Activated CD4-positive, alpha-beta T cell treated with anti-CD3 and anti-CD28 coated beads, Interleukin-2, amount 10 ng/mL, durations not matched to agents 7 days and 5 days (primary cell): ENCODE results near the gene IRAK2. TPM values are rescaled to one million over a fixed set of nuclear protein-coding genes. Genes with fewer than 3 reads are reported as not detected.
A peak's percentile ranks its signal among the peaks of the same experiment; 100 is the strongest.
"Not testable (repeated sequence)": the region's sequence is repeated elsewhere in the genome, so short reads cannot be mapped to it uniquely, and the experiment has no call there.

ENCODE experiments used
- CTCF ChIA-PET: fragments of 350-600 bp; sonication (Branson Sonifier 250); formaldehyde crosslinking; loops from one replicate; lab custom pipeline; 2021; ENCODE audit warnings: antibody characterized with exemption; lab: Charles Lee
- POLR2A ChIA-PET: fragments of 350-600 bp; sonication (Branson Sonifier 250); formaldehyde crosslinking; loops from one replicate; lab custom pipeline; 2021; ENCODE audit warnings: antibody characterized with exemption; lab: Charles Lee
- DNase-seq: peaks from one replicate; pipeline ENCODE4 v3.0.0-alpha.2; 2020
- H3K27ac Mint-ChIP-seq: one replicate; pipeline ENCODE4 v1.8.0; 2021; ENCODE audit warnings: mild to moderate bottlenecking, moderate library complexity, mixed read lengths
- H3K27me3 Mint-ChIP-seq: one replicate; pipeline ENCODE4 v1.8.0; 2021; ENCODE audit warnings: mixed read lengths
- H3K36me3 Mint-ChIP-seq: one replicate; pipeline ENCODE4 v1.8.0; 2021; ENCODE audit warnings: low read depth, mixed read lengths
- H3K4me1 Mint-ChIP-seq: one replicate; pipeline ENCODE4 v1.8.0; 2021; ENCODE audit warnings: mixed read lengths
- H3K4me3 Mint-ChIP-seq: one replicate; pipeline ENCODE4 v1.8.0; 2021; ENCODE audit warnings: mild to moderate bottlenecking, moderate library complexity, mixed read lengths
- H3K9me3 Mint-ChIP-seq: one replicate; pipeline ENCODE4 v1.8.0; 2021; ENCODE audit warnings: mixed read lengths
- total RNA-seq, 2 experiments: library from RNA; stranded (reverse); gene quantifications; one replicate each; pipeline ENCODE4 v1.2.3, GENCODE V29; 2021

The IRAK2 gene
- total RNA-seq, 2 experiments from 2014 or later = 1.6 to 1.9 TPM

- not testable (repeated sequence) for DNase-seq, H3K27ac Mint-ChIP-seq, H3K27me3 Mint-ChIP-seq, H3K9me3 Mint-ChIP-seq, H3K36me3 Mint-ChIP-seq
- ChIA-PET POLR2A (interaction anchor here (0.6 kb wide), 1 partner anchor 100 kb away, joined by 4 read pairs; no protein-coding TSS in a partner anchor), CTCF (interaction anchor here (0.6 to 2.7 kb wide), 7 partner anchors 12 to 1605 kb away, joined by 3 to 12 read pairs (median 3); no protein-coding TSS in a partner anchor)
- Mint-ChIP-seq H3K4me3 (peak overlapping the region; percentile 70), H3K4me1 (peaks cover 36% of the 10 kb centered on the region)
Measured at GRCh38 chr3:10164201-10164545, 546 bp upstream of the IRAK2 start.

GRCh38 chr3:10166213-10166604 is 1.5 kb downstream of the IRAK2 start:
- Mint-ChIP-seq H3K4me1 (peaks cover 44% of the 10 kb centered on the region), H3K27ac (peak overlapping the region; percentile 66), H3K27me3 (no peaks in the 10 kb centered on the region), H3K4me3 (peak overlapping the region; percentile 70), H3K36me3 (peaks cover 13% of the 10 kb centered on the region), H3K9me3 (peaks cover 8% of the 10 kb centered on the region)
- no peak for DNase-seq
- CTCF ChIA-PET = interaction anchor here (0.7 to 1.7 kb wide), 2 partner anchors 19 to 33 kb away, joined by 3 to 4 read pairs; no protein-coding TSS in a partner anchor
- POLR2A ChIA-PET = interaction anchor here (0.6 kb wide), 1 partner anchor 98 kb away, joined by 8 read pairs; no protein-coding TSS in a partner anchor

- H3K27ac Mint-ChIP-seq = no peak overlapping the region
- no peak for DNase-seq
- no peaks in the 10 kb centered on the region for H3K27me3 Mint-ChIP-seq
- ChIA-PET POLR2A (no interaction called here), CTCF (interaction anchor here (1.2 kb wide), 1 partner anchor 10 kb away, joined by 3 read pairs; no protein-coding TSS in a partner anchor)
- no peak overlapping the region for H3K4me3 Mint-ChIP-seq
- peaks cover 8% of the 10 kb centered on the region for H3K9me3 Mint-ChIP-seq
- peaks cover 13% of the 10 kb centered on the region for H3K36me3 Mint-ChIP-seq
- H3K4me1 Mint-ChIP-seq = peaks cover 47% of the 10 kb centered on the region
Measured at GRCh38 chr3:10169000-10169496, 4.3 kb downstream of the IRAK2 start.

- Mint-ChIP-seq H3K4me1 (peaks cover 42% of the 10 kb centered on the region), H3K27me3 (no peaks in the 10 kb centered on the region), H3K36me3 (peaks cover 13% of the 10 kb centered on the region), H3K27ac (no peak overlapping the region), H3K4me3 (no peak overlapping the region), H3K9me3 (peaks cover 8% of the 10 kb centered on the region)
- CTCF ChIA-PET = interaction anchor here (0.7 to 2.0 kb wide), 3 partner anchors 20 to 77 kb away, joined by 3 to 7 read pairs (median 3); partner anchors contain the start of gene TATDN2
- POLR2A ChIA-PET = no interaction called here
- DNase-seq = no peak
Measured at GRCh38 chr3:10170915-10171478, 6.3 kb downstream of the IRAK2 start.

GRCh38 chr3:10173095-10173925 is 8.6 kb downstream of the IRAK2 start:
- Mint-ChIP-seq H3K36me3 (peaks cover 13% of the 10 kb centered on the region), H3K9me3 (peaks cover 8% of the 10 kb centered on the region), H3K27me3 (no peaks in the 10 kb centered on the region), H3K4me1 (peaks cover 29% of the 10 kb centered on the region), H3K27ac (no peak overlapping the region), H3K4me3 (no peak overlapping the region)
- CTCF ChIA-PET = interaction anchor here (0.6 to 2.2 kb wide), 7 partner anchors 10 to 50 kb away, joined by 3 to 7 read pairs (median 3); no protein-coding TSS in a partner anchor
- POLR2A ChIA-PET = no interaction called here
- DNase-seq = no peak

- H3K27ac Mint-ChIP-seq = no peak overlapping the region
- peaks cover 26% of the 10 kb centered on the region for H3K4me1 Mint-ChIP-seq
- H3K27me3 Mint-ChIP-seq = no peaks in the 10 kb centered on the region
- H3K4me3 Mint-ChIP-seq = no peak overlapping the region
- DNase-seq = no peak
- POLR2A ChIA-PET = no interaction called here
- CTCF ChIA-PET = interaction anchor here (0.6 to 2.2 kb wide), 5 partner anchors 18 to 49 kb away, joined by 3 to 5 read pairs (median 3); no protein-coding TSS in a partner anchor
- H3K36me3 Mint-ChIP-seq = peaks cover 8% of the 10 kb centered on the region
- H3K9me3 Mint-ChIP-seq = peaks cover 2% of the 10 kb centered on the region
Measured at GRCh38 chr3:10173926-10174435, 9.3 kb downstream of the IRAK2 start.

GRCh38 chr3:10175334-10175733 is 10.6 kb downstream of the IRAK2 start:
- H3K4me3 Mint-ChIP-seq, H3K9me3 Mint-ChIP-seq, H3K36me3 Mint-ChIP-seq, H3K27me3 Mint-ChIP-seq, H3K27ac Mint-ChIP-seq, DNase-seq, POLR2A ChIA-PET: not testable (repeated sequence)
- peaks cover 27% of the 10 kb centered on the region for H3K4me1 Mint-ChIP-seq
- CTCF ChIA-PET = interaction anchor here (0.6 to 2.2 kb wide), 3 partner anchors 19 to 210 kb away, joined by 3 to 5 read pairs (median 4); no protein-coding TSS in a partner anchor

GRCh38 chr3:10176150-10176549 is 11.4 kb downstream of the IRAK2 start:
- H3K4me1 Mint-ChIP-seq = peaks cover 20% of the 10 kb centered on the region
- H3K4me3 Mint-ChIP-seq, H3K27ac Mint-ChIP-seq, H3K9me3 Mint-ChIP-seq, POLR2A ChIA-PET, DNase-seq, H3K36me3 Mint-ChIP-seq, H3K27me3 Mint-ChIP-seq: not testable (repeated sequence)
- CTCF ChIA-PET = interaction anchor here (0.7 to 2.9 kb wide), 4 partner anchors 14 to 47 kb away, joined by 4 to 7 read pairs (median 5); no protein-coding TSS in a partner anchor

- CTCF ChIA-PET = interaction anchor here (0.7 to 2.9 kb wide), 5 partner anchors 13 to 42 kb away, joined by 4 to 12 read pairs (median 6); partner anchors contain the start of gene IRAK2
- H3K4me1 Mint-ChIP-seq = peaks cover 20% of the 10 kb centered on the region
- POLR2A ChIA-PET = no interaction called here
Measured at GRCh38 chr3:10177737-10178136, 13.0 kb downstream of the IRAK2 start.

GRCh38 chr3:10178892-10179291 is 14.2 kb downstream of the IRAK2 start:
- no peak overlapping the region for H3K4me3 Mint-ChIP-seq
- ChIA-PET CTCF (interaction anchor here (0.7 to 2.9 kb wide), 7 partner anchors 9 to 246 kb away, joined by 3 to 12 read pairs (median 4); partner anchors contain the start of gene IRAK2), POLR2A (no interaction called here)
- H3K36me3 Mint-ChIP-seq = peaks cover 5% of the 10 kb centered on the region
- peaks cover 15% of the 10 kb centered on the region for H3K4me1 Mint-ChIP-seq
- H3K27me3 Mint-ChIP-seq = no peaks in the 10 kb centered on the region
- no peak for DNase-seq
- no peaks in the 10 kb centered on the region for H3K9me3 Mint-ChIP-seq
- no peak overlapping the region for H3K27ac Mint-ChIP-seq

More at GRCh38 chr3:10177737-10178136, 13.0 kb downstream of the IRAK2 start:
- no peak overlapping the region for H3K27ac Mint-ChIP-seq
- no peaks in the 10 kb centered on the region for H3K9me3 Mint-ChIP-seq
- H3K27me3 Mint-ChIP-seq = no peaks in the 10 kb centered on the region
- H3K36me3 Mint-ChIP-seq = peaks cover 5% of the 10 kb centered on the region
- no peak overlapping the region for H3K4me3 Mint-ChIP-seq
- no peak for DNase-seq

- no peak for DNase-seq
- POLR2A ChIA-PET = no interaction called here
- Mint-ChIP-seq H3K27ac (no peak overlapping the region), H3K36me3 (peaks cover 7% of the 10 kb centered on the region), H3K4me1 (peaks cover 16% of the 10 kb centered on the region), H3K27me3 (no peaks in the 10 kb centered on the region), H3K9me3 (no peaks in the 10 kb centered on the region), H3K4me3 (no peak overlapping the region)
- CTCF ChIA-PET = interaction anchor here (0.6 to 1.5 kb wide), 5 partner anchors 11 to 187 kb away, joined by 3 to 6 read pairs (median 3); partner anchors contain the start of gene IRAK2
Measured at GRCh38 chr3:10180289-10180688, 15.6 kb downstream of the IRAK2 start.

- Mint-ChIP-seq H3K4me1 (peaks cover 20% of the 10 kb centered on the region), H3K36me3 (peaks cover 7% of the 10 kb centered on the region), H3K9me3 (no peaks in the 10 kb centered on the region), H3K27me3 (no peaks in the 10 kb centered on the region), H3K4me3 (no peak overlapping the region), H3K27ac (no peak overlapping the region)
- no peak for DNase-seq
- POLR2A ChIA-PET = no interaction called here
- CTCF ChIA-PET = interaction anchor here (0.6 to 1.5 kb wide), 5 partner anchors 11 to 187 kb away, joined by 3 to 6 read pairs (median 3); partner anchors contain the start of gene IRAK2
Measured at GRCh38 chr3:10180738-10181295, 16.1 kb downstream of the IRAK2 start.
